Loucy (cell line): Measurements from ENCODE around the gene SERP2.

ENCODE experiments used
- H2AFZ ChIP-seq: fragments of 200-600 bp; sonication (generic); 2 replicates; pipeline ENCODE4 v1.6.0; 2016; ENCODE audit warnings: antibody characterized with exemption, mild to moderate bottlenecking, low read length, moderate library complexity
- H3F3A ChIP-seq: fragments of 200-600 bp; 2 replicates; pipeline ENCODE4 v1.6.0; 2016; ENCODE audit warnings: antibody characterized with exemption, low read depth, mild to moderate bottlenecking
- H3K27me3 ChIP-seq: fragments of 200-600 bp; sonication (generic); 2 replicates; pipeline ENCODE4 v1.6.1; 2014; ENCODE audit warnings: low read length, mild to moderate bottlenecking; ENCODE audit not compliant: insufficient read depth, poor library complexity, severe bottlenecking
- H3K36me3 ChIP-seq: fragments of 200-600 bp; sonication (generic); 2 replicates; pipeline ENCODE4 v1.6.1; 2016; ENCODE audit warnings: low read length; ENCODE audit not compliant: insufficient read depth
- H3K4me1 ChIP-seq: fragments of 200-600 bp; sonication (generic); 2 replicates; pipeline ENCODE4 v1.5.1; 2014; ENCODE audit warnings: low read length, mild to moderate bottlenecking; ENCODE audit not compliant: insufficient read depth, poor library complexity, severe bottlenecking
- H3K4me2 ChIP-seq: fragments of 200-600 bp; sonication (generic); 2 replicates; pipeline ENCODE4 v1.6.0; 2014; ENCODE audit warnings: antibody characterized with exemption, low read length, low read depth, mild to moderate bottlenecking; ENCODE audit not compliant: poor library complexity, severe bottlenecking
- H3K4me3 ChIP-seq: fragments of 200-600 bp; sonication (generic); 2 replicates; pipeline ENCODE4 v1.5.1; 2014; ENCODE audit warnings: low read length, mild to moderate bottlenecking, mixed read lengths; ENCODE audit not compliant: poor library complexity, severe bottlenecking
- H3K79me2 ChIP-seq: fragments of 200-600 bp; sonication (generic); 2 replicates; pipeline ENCODE4 v1.6.1; 2014; ENCODE audit warnings: low read length; ENCODE audit not compliant: insufficient read depth
- H3K9ac ChIP-seq: fragments of 200-600 bp; sonication (generic); 2 replicates; pipeline ENCODE4 v1.6.0; 2014; ENCODE audit warnings: mild to moderate bottlenecking, low read depth, low read length, moderate library complexity; ENCODE audit not compliant: poor library complexity, severe bottlenecking
- H3K9me2 ChIP-seq: fragments of 200-600 bp; sonication (generic); replicated peaks from 2 replicates; pipeline ENCODE4 v1.6.1; 2016; ENCODE audit warnings: low read depth, low read length, mixed read lengths
- H3K9me3 ChIP-seq: fragments of 200-600 bp; sonication (generic); 2 replicates; pipeline ENCODE4 v1.6.1; 2014; ENCODE audit warnings: mild to moderate bottlenecking, antibody characterized with exemption, low read length, low read depth; ENCODE audit not compliant: insufficient read depth
- H4K20me1 ChIP-seq: fragments of 200-600 bp; sonication (generic); 2 replicates; pipeline ENCODE4 v1.6.0; 2014; ENCODE audit warnings: antibody characterized with exemption, low read length, mild to moderate bottlenecking; ENCODE audit not compliant: insufficient read depth, poor library complexity, severe bottlenecking
- EZH2phosphoT487 ChIP-seq: fragments of 200-600 bp; IDR thresholded peaks from 2 replicates; pipeline ENCODE4 v1.6.1; 2018; ENCODE audit warnings: antibody characterized with exemption, mild to moderate bottlenecking, moderate library complexity, borderline replicate concordance
- TF ChIP-seq, protein P1 (sequence below): fragments of 200-600 bp; sonication (generic); conservative IDR thresholded peaks from 2 replicates; pipeline ENCODE4 v1.5.1; 2014; ENCODE audit warnings: mild to moderate bottlenecking, antibody characterized with exemption, low read length

The SERP2 gene

DNA sequence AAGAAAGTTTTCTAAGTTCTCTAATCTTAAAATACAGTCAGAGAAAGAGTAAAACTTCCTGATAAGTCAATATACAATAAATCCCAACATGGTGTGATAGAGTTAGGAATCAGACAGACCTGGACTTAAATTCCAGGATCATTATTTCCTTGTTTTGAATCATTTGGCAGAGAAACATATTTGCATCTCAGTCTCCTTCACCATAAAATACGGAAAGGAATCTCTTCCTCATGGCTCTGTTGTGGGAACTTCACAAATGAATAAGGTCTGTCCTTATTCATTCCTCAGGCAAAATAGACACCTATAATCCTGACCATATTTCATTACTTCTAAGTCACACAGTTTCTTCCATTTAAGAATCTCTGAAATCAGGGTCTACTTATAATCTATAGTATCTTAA is 19.3 kb upstream of the SERP2 start:
- Histone ChIP-seq H3K9ac (no peak overlapping the region), H3K4me1 (peaks cover 56% of the 10 kb centered on the region), H3K9me2 (no peaks in the 10 kb centered on the region), H4K20me1 (no peaks in the 10 kb centered on the region), H3K4me3 (no peak overlapping the region), H3K36me3 (no peaks in the 10 kb centered on the region), H3K4me2 (no peak overlapping the region), H3K27me3 (no peaks in the 10 kb centered on the region), H3K9me3 (no peaks in the 10 kb centered on the region), H2AFZ (no peak overlapping the region), H3K79me2 (no peaks in the 10 kb centered on the region), H3F3A (peaks cover 4% of the 10 kb centered on the region; the same call in 1 of the 2 replicates)
- no peak for TF ChIP-seq EZH2phosphoT487
- TF ChIP-seq, protein P1, sequence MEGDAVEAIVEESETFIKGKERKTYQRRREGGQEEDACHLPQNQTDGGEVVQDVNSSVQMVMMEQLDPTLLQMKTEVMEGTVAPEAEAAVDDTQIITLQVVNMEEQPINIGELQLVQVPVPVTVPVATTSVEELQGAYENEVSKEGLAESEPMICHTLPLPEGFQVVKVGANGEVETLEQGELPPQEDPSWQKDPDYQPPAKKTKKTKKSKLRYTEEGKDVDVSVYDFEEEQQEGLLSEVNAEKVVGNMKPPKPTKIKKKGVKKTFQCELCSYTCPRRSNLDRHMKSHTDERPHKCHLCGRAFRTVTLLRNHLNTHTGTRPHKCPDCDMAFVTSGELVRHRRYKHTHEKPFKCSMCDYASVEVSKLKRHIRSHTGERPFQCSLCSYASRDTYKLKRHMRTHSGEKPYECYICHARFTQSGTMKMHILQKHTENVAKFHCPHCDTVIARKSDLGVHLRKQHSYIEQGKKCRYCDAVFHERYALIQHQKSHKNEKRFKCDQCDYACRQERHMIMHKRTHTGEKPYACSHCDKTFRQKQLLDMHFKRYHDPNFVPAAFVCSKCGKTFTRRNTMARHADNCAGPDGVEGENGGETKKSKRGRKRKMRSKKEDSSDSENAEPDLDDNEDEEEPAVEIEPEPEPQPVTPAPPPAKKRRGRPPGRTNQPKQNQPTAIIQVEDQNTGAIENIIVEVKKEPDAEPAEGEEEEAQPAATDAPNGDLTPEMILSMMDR, result no peak

GRCh38 chr13:44354884-44355283 is 18.7 kb upstream of the SERP2 start:
- Histone ChIP-seq H3K9ac (no peak overlapping the region), H4K20me1 (no peaks in the 10 kb centered on the region), H2AFZ (no peak overlapping the region), H3K4me2 (no peak overlapping the region), H3F3A (peaks cover 4% of the 10 kb centered on the region; the same call in 1 of the 2 replicates), H3K79me2 (no peaks in the 10 kb centered on the region), H3K9me2 (no peaks in the 10 kb centered on the region), H3K9me3 (no peaks in the 10 kb centered on the region), H3K4me3 (no peak overlapping the region), H3K36me3 (no peaks in the 10 kb centered on the region), H3K27me3 (no peaks in the 10 kb centered on the region), H3K4me1 (peaks cover 61% of the 10 kb centered on the region)
- TF ChIP-seq EZH2phosphoT487, result no peak
- TF ChIP-seq, protein P1, result no peak

DNA sequence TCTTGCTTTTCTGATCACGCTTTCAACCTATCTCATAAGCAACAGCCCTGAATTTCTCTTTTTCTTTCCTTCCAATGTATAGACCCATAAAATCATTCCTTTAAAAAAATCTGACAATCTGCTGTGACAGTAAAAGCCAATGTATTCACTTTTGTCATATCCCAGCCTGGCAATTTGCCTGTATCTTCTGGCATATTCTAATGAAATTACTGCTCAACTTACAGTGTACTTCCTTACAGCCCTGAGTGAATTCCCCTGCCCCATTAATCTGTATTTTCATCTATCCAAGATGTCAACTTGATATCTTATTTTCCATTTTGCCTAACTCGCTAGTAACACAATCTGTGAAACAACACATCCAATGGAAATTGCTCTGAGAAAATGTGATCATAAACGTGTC is 18.0 kb upstream of the SERP2 start:
- Histone ChIP-seq H3K4me1 (peaks cover 64% of the 10 kb centered on the region), H3K79me2 (no peaks in the 10 kb centered on the region), H3K9me2 (no peaks in the 10 kb centered on the region), H2AFZ (no peak overlapping the region), H3K9me3 (no peaks in the 10 kb centered on the region), H4K20me1 (no peaks in the 10 kb centered on the region), H3K9ac (no peak overlapping the region), H3K4me2 (no peak overlapping the region), H3F3A (peaks cover 4% of the 10 kb centered on the region; the same call in 1 of the 2 replicates), H3K4me3 (no peak overlapping the region), H3K36me3 (no peaks in the 10 kb centered on the region), H3K27me3 (no peaks in the 10 kb centered on the region)
- TF ChIP-seq, protein P1, result no peak
- no peak for TF ChIP-seq EZH2phosphoT487
